ENCODE measurements around the gene FAM163B. TPM values are rescaled to one million over a fixed set of nuclear protein-coding genes. Genes with fewer than 3 reads are reported as not detected.

Gene FAM163B
- total and polyA plus RNA-seq, 2 of the 8 experiments (the other 6 are each of a cell fraction or from before 2014, with no cell fraction given) = 0.63 to 1.0 TPM

- Histone ChIP-seq H3K79me1 (ENCODE audit: low read depth, low read length) (no peaks in the 10 kb centered on the region; the same call in 1 of the 2 replicates), H3K9me3 (ENCODE audit: insufficient read depth in 2 of 2, low read depth in 1 of 2, low read length in 1 of 2) (no peaks in the 10 kb centered on the region), H3K4me1 (replicated peaks in 1 of 4; ENCODE audit: control insufficient read depth in 3 of 4, insufficient read depth in 4 of 4, low read length in 3 of 4) (peaks cover 9 to 18% (median 11%) of the 10 kb centered on the region in 4 experiments; a peak in 6 of 7 replicates), H3K27me3 (replicated peaks in 1 of 4; ENCODE audit: control insufficient read depth in 3 of 4, extremely low read depth in 1 of 4, insufficient read depth in 3 of 4, low read length in 3 of 4) (no peaks in the 10 kb centered on the region; a peak in 1 of 7 replicates), H2AFZ (ENCODE audit: low read length) (no peak overlapping the region), H3K36me3 (ENCODE audit: control insufficient read depth in 2 of 4, insufficient read depth in 4 of 4, low read length in 3 of 4) (no peaks in the 10 kb centered on the region), H2BK15ac (ENCODE audit: low read length) (peak overlapping the region; percentile 16; the same call in 1 of the 2 replicates), H4K8ac (ENCODE audit: extremely low read depth, insufficient read depth, low read length) (no peak overlapping the region), H3K79me2 (ENCODE audit: control insufficient read depth in 1 of 2, insufficient read depth in 2 of 2, low read length in 2 of 2) (no peaks in the 10 kb centered on the region), H4K5ac (ENCODE audit: insufficient read length, low read depth, low read length) (no peak overlapping the region), H2AK5ac (ENCODE audit: low read depth, low read length) (no peak overlapping the region), H3K9ac (replicated peaks in 1 of 4; ENCODE audit: extremely low read depth in 1 of 4, low read depth in 3 of 4, low read length in 3 of 4) (no peak overlapping the region), H3K4me2 (ENCODE audit: insufficient read depth in 1 of 2, low read depth in 2 of 2, low read length in 2 of 2) (no peak overlapping the region), H3K56ac (replicated peaks; ENCODE audit: insufficient read length, low read depth, low read length) (no peak overlapping the region), H2BK20ac (ENCODE audit: low read length) (no peak overlapping the region), H3K14ac (ENCODE audit: insufficient read length) (no peak overlapping the region), H3K23me2 (ENCODE audit: low read depth, low read length) (no peaks in the 10 kb centered on the region), H3K4me3 (ENCODE audit: extremely low read depth in 1 of 4, insufficient read depth in 2 of 4, low read depth in 3 of 4, low read length in 4 of 4) (no peak overlapping the region), H3K18ac (ENCODE audit: extremely low read depth, low read length) (no peak overlapping the region), H3K23ac (ENCODE audit: insufficient read length) (no peak overlapping the region), H3K4ac (replicated peaks; ENCODE audit: insufficient read length, low read depth, low read length) (no peak overlapping the region), H4K20me1 (replicated peaks in 1 of 2; ENCODE audit: control insufficient read depth in 1 of 2, insufficient read depth in 2 of 2, low read length in 2 of 2) (no peaks in the 10 kb centered on the region), H2BK12ac (ENCODE audit: low read depth, low read length) (no peak overlapping the region), H2BK120ac (replicated peaks; ENCODE audit: low read depth, low read length) (no peak overlapping the region), H3K27ac (ENCODE audit: low read depth, low read length) (no peak overlapping the region), H4K91ac (replicated peaks; ENCODE audit: insufficient read length, low read length) (no peak overlapping the region), H2BK5ac (ENCODE audit: low read depth, low read length) (no peak overlapping the region)
- ChIA-PET POLR2A (ENCODE audit: partially characterized antibody) (interaction anchor here (0.9 to 1.2 kb wide), 2 partner anchors 22 to 35 kb away, joined by 3 read pairs; no protein-coding TSS in a partner anchor), CTCF (ENCODE audit: partially characterized antibody) (interaction anchor here (0.8 to 1.4 kb wide), 7 partner anchors 10 to 182 kb away, joined by 3 to 6 read pairs (median 3); no protein-coding TSS in a partner anchor)
- WGBS, 2 experiments (ENCODE audit: extremely low coverage in 1 of 2, insufficient coverage in 1 of 2, insufficient read length in 1 of 2, insufficient replicate concordance in 2 of 2, low coverage in 1 of 2, low lambda C conversion rate in 2 of 2, missing lambda C conversion rate in 1 of 2) = 91% methylated on average over 15 of the region's 15 CpGs; no CpG with 5 or more reads in 1 of the 2 experiments
- TF ChIP-seq CHD1 (IDR thresholded peaks at IDR 0.05; ENCODE audit: low read depth, low read length) (no peak), USF2 (IDR thresholded peaks at IDR 0.05; ENCODE audit: low read length) (no peak), BRCA1 (IDR thresholded peaks at IDR 0.05; ENCODE audit: low read depth, low read length) (no peak), EGR1 (IDR thresholded peaks at IDR 0.05; ENCODE audit: borderline replicate concordance, low read depth, low read length) (no peak), CTCF (IDR thresholded peaks at IDR 0.05; ENCODE audit: control extremely low read depth in 1 of 3, insufficient read depth in 1 of 3, low read depth in 1 of 3, low read length in 3 of 3) (no peak)
- no peak for DNase-seq (ENCODE audit: low read depth in 1 of 2, low spot score in 2 of 2)
- FAIRE-seq = no peak
Measured at GRCh38 chr9:133560311-133560710, 48.9 kb downstream of the FAM163B start.

Measured in H1 (cell line).